ENCODE measurements around the gene DUS2.

The DUS2 gene

GRCh38 chr16:68083239-68083781 is 60.2 kb downstream of the DUS2 start:
- no peak overlapping the region for H3K9ac ChIP-seq (ENCODE audit: low read depth, low read length)
- H3K4me3 ChIP-seq (ENCODE audit: low read length): no peak overlapping the region

GRCh38 chr16:68083861-68084503 is 60.9 kb downstream of the DUS2 start:
- peaks cover 24% of the 10 kb centered on the region for H3K4me1 ChIP-seq (ENCODE audit: control insufficient read depth, insufficient read depth, low read length)
- H3K4me3 ChIP-seq (ENCODE audit: low read length): peak overlapping the region; percentile 70
- no peaks in the 10 kb centered on the region for H3K27me3 ChIP-seq (ENCODE audit: control insufficient read depth, insufficient read depth, low read length)
- H3K4me2 ChIP-seq (ENCODE audit: low read length): peak overlapping the region; percentile 90
- H3K9ac ChIP-seq (ENCODE audit: low read depth, low read length): peak overlapping the region; percentile 81
- H3K36me3 ChIP-seq (ENCODE audit: insufficient read depth, low read length): peaks cover 4% of the 10 kb centered on the region
- no peaks in the 10 kb centered on the region for H3K9me3 ChIP-seq (replicated peaks; ENCODE audit: low read length)

More at GRCh38 chr16:68083239-68083781, 60.2 kb downstream of the DUS2 start:
- peaks cover 5% of the 10 kb centered on the region for H3K36me3 ChIP-seq (ENCODE audit: insufficient read depth, low read length)
- H3K9me3 ChIP-seq (replicated peaks; ENCODE audit: low read length): no peaks in the 10 kb centered on the region
- no peaks in the 10 kb centered on the region for H3K27me3 ChIP-seq (ENCODE audit: control insufficient read depth, insufficient read depth, low read length)
- no peak overlapping the region for H3K4me2 ChIP-seq (ENCODE audit: low read length)
- H3K4me1 ChIP-seq (ENCODE audit: control insufficient read depth, insufficient read depth, low read length): peaks cover 24% of the 10 kb centered on the region

GRCh38 chr16:68084504-68085258 is 61.6 kb downstream of the DUS2 start:
- H3K4me1 ChIP-seq (ENCODE audit: control insufficient read depth, insufficient read depth, low read length): peaks cover 24% of the 10 kb centered on the region

DNA sequence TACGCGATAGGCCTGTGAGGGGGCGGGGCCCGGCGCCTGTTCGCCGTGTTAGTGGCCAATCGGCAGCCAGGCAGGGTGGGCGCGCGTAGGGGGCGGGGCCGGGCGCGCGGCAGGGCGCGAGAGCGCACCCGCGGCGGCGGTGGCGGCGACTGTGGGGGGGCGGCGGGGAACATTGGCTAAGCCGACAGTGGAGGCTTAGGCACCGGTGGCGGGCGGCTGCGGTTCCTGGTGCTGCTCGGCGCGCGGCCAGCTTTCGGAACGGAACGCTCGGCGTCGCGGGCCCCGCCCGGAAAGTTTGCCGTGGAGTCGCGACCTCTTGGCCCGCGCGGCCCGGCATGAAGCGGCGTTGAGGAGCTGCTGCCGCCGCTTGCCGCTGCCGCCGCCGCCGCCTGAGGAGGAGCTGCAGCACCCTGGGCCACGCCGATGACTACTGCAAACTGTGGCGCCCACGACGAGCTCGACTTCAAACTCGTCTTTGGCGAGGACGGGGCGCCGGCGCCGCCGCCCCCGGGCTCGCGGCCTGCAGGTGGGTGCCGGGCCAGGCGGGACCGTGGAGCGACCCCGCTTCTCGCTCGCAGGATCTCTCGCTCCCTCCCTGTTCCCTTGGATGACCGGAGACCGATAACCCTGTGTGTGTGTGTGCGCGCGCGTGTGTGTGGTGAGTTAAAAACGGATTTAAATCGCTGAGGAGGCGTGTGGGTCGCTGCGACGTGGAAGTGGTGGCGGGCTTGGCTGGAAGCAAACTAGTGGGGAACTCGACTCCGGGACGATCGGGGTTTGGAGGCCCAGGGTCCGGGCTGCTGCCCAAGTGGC is 62.4 kb downstream of the DUS2 start, which contains the start of gene NFATC3:
Gene NFATC3, plus strand, starts transcription at position 112 of the 813 bp plus-strand sequence. Its CDS starts 312 bp downstream, at position 424.
- peak within 1 kb of the TSS; percentile 85 for H3K9ac ChIP-seq (ENCODE audit: low read depth, low read length)
- no peaks in the 10 kb centered on the region for H3K9me3 ChIP-seq (replicated peaks; ENCODE audit: low read length)
- peak within 1 kb of the TSS; percentile 90 for H3K4me2 ChIP-seq (ENCODE audit: low read length)
- peaks cover 24% of the 10 kb centered on the region for H3K4me1 ChIP-seq (ENCODE audit: control insufficient read depth, insufficient read depth, low read length)
- H3K4me3 ChIP-seq (ENCODE audit: low read length): peak within 1 kb of the TSS; percentile 81
- H3K36me3 ChIP-seq (ENCODE audit: insufficient read depth, low read length): no peaks in the 10 kb centered on the region
- no peaks in the 10 kb centered on the region for H3K27me3 ChIP-seq (ENCODE audit: control insufficient read depth, insufficient read depth, low read length)

More at GRCh38 chr16:68084504-68085258, 61.6 kb downstream of the DUS2 start:
- H3K4me3 ChIP-seq (ENCODE audit: low read length): peak overlapping the region; percentile 70
- H3K4me2 ChIP-seq (ENCODE audit: low read length): peak overlapping the region; percentile 90
- no peaks in the 10 kb centered on the region for H3K36me3 ChIP-seq (ENCODE audit: insufficient read depth, low read length)
- no peaks in the 10 kb centered on the region for H3K9me3 ChIP-seq (replicated peaks; ENCODE audit: low read length)
- no peaks in the 10 kb centered on the region for H3K27me3 ChIP-seq (ENCODE audit: control insufficient read depth, insufficient read depth, low read length)
- peak overlapping the region; percentile 81 for H3K9ac ChIP-seq (ENCODE audit: low read depth, low read length)

- Histone ChIP-seq H3K27me3 (ENCODE audit: control insufficient read depth, insufficient read depth, low read length) (no peaks in the 10 kb centered on the region), H3K36me3 (ENCODE audit: insufficient read depth, low read length) (no peaks in the 10 kb centered on the region), H3K9me3 (replicated peaks; ENCODE audit: low read length) (no peaks in the 10 kb centered on the region), H3K9ac (ENCODE audit: low read depth, low read length) (peak overlapping the region; percentile 85), H3K4me2 (ENCODE audit: low read length) (peak overlapping the region; percentile 84), H3K4me3 (ENCODE audit: low read length) (peak overlapping the region; percentile 81), H3K4me1 (ENCODE audit: control insufficient read depth, insufficient read depth, low read length) (peaks cover 24% of the 10 kb centered on the region)
Measured at GRCh38 chr16:68086336-68086841, 63.3 kb downstream of the DUS2 start.

GRCh38 chr16:68086860-68087268 is 63.8 kb downstream of the DUS2 start:
- Histone ChIP-seq H3K9me3 (replicated peaks; ENCODE audit: low read length) (no peaks in the 10 kb centered on the region), H3K4me1 (ENCODE audit: control insufficient read depth, insufficient read depth, low read length) (peaks cover 29% of the 10 kb centered on the region), H3K4me2 (ENCODE audit: low read length) (peak overlapping the region; percentile 84), H3K36me3 (ENCODE audit: insufficient read depth, low read length) (no peaks in the 10 kb centered on the region), H3K27me3 (ENCODE audit: control insufficient read depth, insufficient read depth, low read length) (no peaks in the 10 kb centered on the region), H3K9ac (ENCODE audit: low read depth, low read length) (peak overlapping the region; percentile 85), H3K4me3 (ENCODE audit: low read length) (peak overlapping the region; percentile 81)

DNA sequence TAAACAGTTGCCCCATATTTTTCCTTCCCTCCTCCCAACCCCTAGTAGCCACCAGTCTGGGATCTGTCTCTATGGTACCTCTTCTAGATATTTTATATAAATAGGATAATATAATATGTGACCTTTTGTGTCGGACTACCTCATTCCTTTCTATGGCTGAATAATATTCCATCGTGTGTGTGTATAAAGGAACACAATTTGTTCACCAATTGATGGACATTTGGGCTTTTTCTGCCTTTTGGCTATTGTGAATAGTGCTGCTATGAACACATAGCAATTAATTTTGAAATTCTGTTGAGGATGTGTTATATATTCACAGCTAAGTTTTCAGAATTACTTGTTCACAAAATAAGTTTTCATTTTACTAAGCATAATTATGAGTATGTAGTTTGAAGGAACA is 64.6 kb downstream of the DUS2 start:
- Histone ChIP-seq H3K9me3 (replicated peaks; ENCODE audit: low read length) (no peaks in the 10 kb centered on the region), H3K27me3 (ENCODE audit: control insufficient read depth, insufficient read depth, low read length) (no peaks in the 10 kb centered on the region), H3K4me2 (ENCODE audit: low read length) (peak overlapping the region; percentile 84), H3K4me1 (ENCODE audit: control insufficient read depth, insufficient read depth, low read length) (peaks cover 30% of the 10 kb centered on the region), H3K4me3 (ENCODE audit: low read length) (peak overlapping the region; percentile 81), H3K9ac (ENCODE audit: low read depth, low read length) (no peak overlapping the region), H3K36me3 (ENCODE audit: insufficient read depth, low read length) (no peaks in the 10 kb centered on the region)

DNA sequence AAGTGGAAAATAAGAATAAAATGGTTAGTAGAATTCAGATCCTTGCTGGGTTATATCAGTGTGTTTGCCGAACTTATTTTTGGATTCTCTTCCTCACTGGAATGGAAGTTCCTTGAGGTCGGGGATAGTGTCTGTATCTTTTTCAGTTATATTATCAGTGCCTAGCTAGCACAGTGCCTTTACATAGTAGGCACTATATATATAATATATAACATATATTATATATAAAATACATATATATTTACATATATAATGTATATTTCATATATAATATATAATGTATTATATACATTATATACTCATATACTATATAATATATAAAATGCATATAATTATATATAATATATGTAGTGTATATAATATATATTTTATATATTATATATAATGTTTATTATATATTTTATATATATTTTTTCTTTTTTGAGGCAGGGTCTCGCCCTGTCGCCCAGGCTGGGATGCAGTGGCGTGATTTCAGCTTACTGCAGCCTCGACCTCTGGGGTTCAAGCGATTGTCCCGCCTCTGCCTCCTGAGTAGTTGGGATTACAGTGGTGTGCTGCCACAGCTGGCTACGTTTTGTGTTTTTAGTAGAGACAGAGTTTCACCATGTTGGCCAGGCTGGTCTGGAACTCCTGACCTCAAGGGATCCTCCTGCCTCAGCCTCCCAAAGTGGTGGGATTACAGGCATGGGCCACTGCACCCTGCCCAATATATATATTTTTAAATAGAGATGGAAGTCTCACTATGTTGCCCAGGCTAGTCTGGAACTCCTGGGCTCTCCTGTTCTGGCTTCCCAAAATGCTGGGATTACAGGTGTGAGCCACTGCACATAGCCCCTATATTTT is 65.3 kb downstream of the DUS2 start:
- H3K4me3 ChIP-seq (ENCODE audit: low read length): no peak overlapping the region
- no peaks in the 10 kb centered on the region for H3K9me3 ChIP-seq (replicated peaks; ENCODE audit: low read length)
- H3K9ac ChIP-seq (ENCODE audit: low read depth, low read length): no peak overlapping the region
- H3K36me3 ChIP-seq (ENCODE audit: insufficient read depth, low read length): no peaks in the 10 kb centered on the region
- peaks cover 30% of the 10 kb centered on the region for H3K4me1 ChIP-seq (ENCODE audit: control insufficient read depth, insufficient read depth, low read length)
- no peak overlapping the region for H3K4me2 ChIP-seq (ENCODE audit: low read length)
- no peaks in the 10 kb centered on the region for H3K27me3 ChIP-seq (ENCODE audit: control insufficient read depth, insufficient read depth, low read length)

DNA sequence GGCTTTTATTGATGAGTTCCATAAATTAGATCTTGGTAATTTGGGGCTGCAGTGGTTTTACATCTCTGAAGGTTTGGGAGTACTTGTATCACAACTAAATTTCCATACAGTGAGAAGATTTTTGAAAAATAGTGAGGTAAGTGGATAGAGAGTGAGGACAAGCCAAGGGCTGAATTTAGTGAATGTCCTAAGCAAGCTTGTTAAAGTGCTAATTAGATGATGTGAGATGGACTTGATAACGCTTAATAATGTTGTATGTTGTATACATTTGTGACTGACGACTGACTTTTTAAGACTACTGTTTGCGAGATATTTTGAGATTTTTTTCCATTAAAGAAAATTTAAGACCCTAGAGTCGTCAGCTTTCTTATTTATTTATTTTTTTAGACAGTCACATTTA is 66.0 kb downstream of the DUS2 start:
- H3K4me1 ChIP-seq (ENCODE audit: control insufficient read depth, insufficient read depth, low read length): peaks cover 31% of the 10 kb centered on the region
- no peak overlapping the region for H3K4me3 ChIP-seq (ENCODE audit: low read length)
- no peak overlapping the region for H3K9ac ChIP-seq (ENCODE audit: low read depth, low read length)

GRCh38 chr16:68090130-68090529 is 67.0 kb downstream of the DUS2 start:
- Histone ChIP-seq H3K4me3 (ENCODE audit: low read length) (no peak overlapping the region), H3K4me2 (ENCODE audit: low read length) (no peak overlapping the region), H3K27me3 (ENCODE audit: control insufficient read depth, insufficient read depth, low read length) (no peaks in the 10 kb centered on the region), H3K36me3 (ENCODE audit: insufficient read depth, low read length) (no peaks in the 10 kb centered on the region), H3K9ac (ENCODE audit: low read depth, low read length) (no peak overlapping the region), H3K9me3 (replicated peaks; ENCODE audit: low read length) (no peaks in the 10 kb centered on the region), H3K4me1 (ENCODE audit: control insufficient read depth, insufficient read depth, low read length) (peaks cover 24% of the 10 kb centered on the region)

More for the DNA sequence above, 66.0 kb downstream of the DUS2 start:
- no peaks in the 10 kb centered on the region for H3K9me3 ChIP-seq (replicated peaks; ENCODE audit: low read length)
- no peaks in the 10 kb centered on the region for H3K36me3 ChIP-seq (ENCODE audit: insufficient read depth, low read length)
- no peak overlapping the region for H3K4me2 ChIP-seq (ENCODE audit: low read length)
- H3K27me3 ChIP-seq (ENCODE audit: control insufficient read depth, insufficient read depth, low read length): no peaks in the 10 kb centered on the region
